ENCODE results near the gene LRRC15. TPM values are rescaled to one million over a fixed set of nuclear protein-coding genes. Genes with fewer than 3 reads are reported as not detected.

The LRRC15 gene
- total RNA-seq, 2 experiments from 2014 or later = not detected

- Histone ChIP-seq H3K27ac (ENCODE audit: low read depth, low read length, poor library complexity, severe bottlenecking) (no peak overlapping the region), H3K4me1 (ENCODE audit: insufficient read depth, low read length, poor library complexity, severe bottlenecking) (peaks cover 14% of the 10 kb centered on the region), H3K36me3 (ENCODE audit: insufficient read depth, low read length) (no peaks in the 10 kb centered on the region), H3K79me2 (ENCODE audit: insufficient read depth, low read depth, low read length) (no peaks in the 10 kb centered on the region), H2AFZ (ENCODE audit: low read length) (no peak overlapping the region), H3K4me2 (ENCODE audit: low read length) (no peak overlapping the region), H3K9me3 (ENCODE audit: low read length) (no peaks in the 10 kb centered on the region), H4K20me1 (ENCODE audit: insufficient read depth, low read length) (no peaks in the 10 kb centered on the region), H3K4me3 (ENCODE audit: low read depth, low read length, poor library complexity, severe bottlenecking) (no peak overlapping the region), H3K9me2 (ENCODE audit: insufficient read depth, low read length) (no peaks in the 10 kb centered on the region)
- POLR2A ChIA-PET = no interaction called here
- CTCF ChIA-PET (ENCODE audit: unreplicated experiment) = interaction anchor here (0.5 kb wide), 1 partner anchor 147 kb away, joined by 3 read pairs; no protein-coding TSS in a partner anchor
- no peak for TF ChIP-seq EZH2phosphoT487 (IDR thresholded peaks at IDR 0.05; ENCODE audit: borderline replicate concordance, low read depth, low read length)
- TF ChIP-seq, protein P1, sequence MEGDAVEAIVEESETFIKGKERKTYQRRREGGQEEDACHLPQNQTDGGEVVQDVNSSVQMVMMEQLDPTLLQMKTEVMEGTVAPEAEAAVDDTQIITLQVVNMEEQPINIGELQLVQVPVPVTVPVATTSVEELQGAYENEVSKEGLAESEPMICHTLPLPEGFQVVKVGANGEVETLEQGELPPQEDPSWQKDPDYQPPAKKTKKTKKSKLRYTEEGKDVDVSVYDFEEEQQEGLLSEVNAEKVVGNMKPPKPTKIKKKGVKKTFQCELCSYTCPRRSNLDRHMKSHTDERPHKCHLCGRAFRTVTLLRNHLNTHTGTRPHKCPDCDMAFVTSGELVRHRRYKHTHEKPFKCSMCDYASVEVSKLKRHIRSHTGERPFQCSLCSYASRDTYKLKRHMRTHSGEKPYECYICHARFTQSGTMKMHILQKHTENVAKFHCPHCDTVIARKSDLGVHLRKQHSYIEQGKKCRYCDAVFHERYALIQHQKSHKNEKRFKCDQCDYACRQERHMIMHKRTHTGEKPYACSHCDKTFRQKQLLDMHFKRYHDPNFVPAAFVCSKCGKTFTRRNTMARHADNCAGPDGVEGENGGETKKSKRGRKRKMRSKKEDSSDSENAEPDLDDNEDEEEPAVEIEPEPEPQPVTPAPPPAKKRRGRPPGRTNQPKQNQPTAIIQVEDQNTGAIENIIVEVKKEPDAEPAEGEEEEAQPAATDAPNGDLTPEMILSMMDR (conservative IDR thresholded peaks at IDR 0.05; ENCODE audit: low read length) = no peak
- DNase-seq (ENCODE audit: low spot score) = no peak
- BruUV-seq (replicated peaks) = no TSS peak
- intact Hi-C loops (cut with micrococcal nuclease; ENCODE audit: unreplicated experiment) = no loop called here
These were observed 1.2 kb upstream of the LRRC15 start for GRCh38 chr3:194370753-194371152.

- Histone ChIP-seq H3K9me3 (ENCODE audit: low read length) (no peaks in the 10 kb centered on the region), H3K9me2 (ENCODE audit: insufficient read depth, low read length) (no peaks in the 10 kb centered on the region), H3K4me3 (ENCODE audit: low read depth, low read length, poor library complexity, severe bottlenecking) (no peak overlapping the region), H3K4me1 (ENCODE audit: insufficient read depth, low read length, poor library complexity, severe bottlenecking) (peaks cover 14% of the 10 kb centered on the region), H2AFZ (ENCODE audit: low read length) (no peak overlapping the region), H3K27ac (ENCODE audit: low read depth, low read length, poor library complexity, severe bottlenecking) (no peak overlapping the region), H4K20me1 (ENCODE audit: insufficient read depth, low read length) (no peaks in the 10 kb centered on the region), H3K4me2 (ENCODE audit: low read length) (no peak overlapping the region), H3K36me3 (ENCODE audit: insufficient read depth, low read length) (no peaks in the 10 kb centered on the region), H3K79me2 (ENCODE audit: insufficient read depth, low read depth, low read length) (no peaks in the 10 kb centered on the region)
- CTCF ChIA-PET (ENCODE audit: unreplicated experiment) = no interaction called here
- DNase-seq (ENCODE audit: low spot score) = no peak
- no TSS peak for BruUV-seq (replicated peaks)
- no peak for TF ChIP-seq EZH2phosphoT487 (IDR thresholded peaks at IDR 0.05; ENCODE audit: borderline replicate concordance, low read depth, low read length)
- TF ChIP-seq, protein P1 (conservative IDR thresholded peaks at IDR 0.05; ENCODE audit: low read length) = no peak
- intact Hi-C loops (cut with micrococcal nuclease; ENCODE audit: unreplicated experiment) = no loop called here
- POLR2A ChIA-PET = no interaction called here
These were observed 625 bp downstream of the LRRC15 start for GRCh38 chr3:194368918-194369317.

- Histone ChIP-seq H4K20me1 (ENCODE audit: insufficient read depth, low read length) (no peaks in the 10 kb centered on the region), H3K79me2 (ENCODE audit: insufficient read depth, low read depth, low read length) (no peaks in the 10 kb centered on the region), H3K36me3 (ENCODE audit: insufficient read depth, low read length) (no peaks in the 10 kb centered on the region), H3K4me3 (ENCODE audit: low read depth, low read length, poor library complexity, severe bottlenecking) (no peak overlapping the region), H3K4me1 (ENCODE audit: insufficient read depth, low read length, poor library complexity, severe bottlenecking) (peaks cover 14% of the 10 kb centered on the region), H3K27ac (ENCODE audit: low read depth, low read length, poor library complexity, severe bottlenecking) (no peak overlapping the region), H3K9me2 (ENCODE audit: insufficient read depth, low read length) (no peaks in the 10 kb centered on the region), H3K4me2 (ENCODE audit: low read length) (no peak overlapping the region), H3K9me3 (ENCODE audit: low read length) (no peaks in the 10 kb centered on the region), H2AFZ (ENCODE audit: low read length) (no peak overlapping the region)
- BruUV-seq (replicated peaks) = no TSS peak
- ChIA-PET POLR2A (no interaction called here), CTCF (ENCODE audit: unreplicated experiment) (no interaction called here)
- DNase-seq (ENCODE audit: low spot score) = peak; percentile 31
- no peak for TF ChIP-seq EZH2phosphoT487 (IDR thresholded peaks at IDR 0.05; ENCODE audit: borderline replicate concordance, low read depth, low read length)
- TF ChIP-seq, protein P1 (conservative IDR thresholded peaks at IDR 0.05; ENCODE audit: low read length) = no peak
- intact Hi-C loops (cut with micrococcal nuclease; ENCODE audit: unreplicated experiment) = no loop called here
These were observed 1.3 kb downstream of the LRRC15 start for GRCh38 chr3:194367992-194368841.
